Ishikawa (cell line): ENCODE results near the gene NAT8L.

Experiments used
- CREB1 ChIP-seq: IDR thresholded peaks from 2 replicates; pipeline ENCODE4 v1.6.1; 2012; ENCODE audit warnings: low read depth
- EP300 ChIP-seq: IDR thresholded peaks from 2 replicates; pipeline ENCODE4 v1.6.1; 2012; ENCODE audit warnings: borderline replicate concordance
- FOXM1 ChIP-seq: IDR thresholded peaks from 2 replicates; pipeline ENCODE4 v1.6.1; 2012; ENCODE audit warnings: low read depth, borderline replicate concordance
- RAD21 ChIP-seq: IDR thresholded peaks from 2 replicates; pipeline ENCODE4 v1.6.1; 2012; ENCODE audit warnings: low read depth
- TAF1 ChIP-seq: IDR thresholded peaks from 2 replicates; pipeline ENCODE4 v1.6.1; 2012; ENCODE audit warnings: low read depth, mild to moderate bottlenecking
- TF ChIP-seq, protein P1 (sequence below): IDR thresholded peaks from 2 replicates; pipeline ENCODE4 v1.6.1; 2012

DNA sequence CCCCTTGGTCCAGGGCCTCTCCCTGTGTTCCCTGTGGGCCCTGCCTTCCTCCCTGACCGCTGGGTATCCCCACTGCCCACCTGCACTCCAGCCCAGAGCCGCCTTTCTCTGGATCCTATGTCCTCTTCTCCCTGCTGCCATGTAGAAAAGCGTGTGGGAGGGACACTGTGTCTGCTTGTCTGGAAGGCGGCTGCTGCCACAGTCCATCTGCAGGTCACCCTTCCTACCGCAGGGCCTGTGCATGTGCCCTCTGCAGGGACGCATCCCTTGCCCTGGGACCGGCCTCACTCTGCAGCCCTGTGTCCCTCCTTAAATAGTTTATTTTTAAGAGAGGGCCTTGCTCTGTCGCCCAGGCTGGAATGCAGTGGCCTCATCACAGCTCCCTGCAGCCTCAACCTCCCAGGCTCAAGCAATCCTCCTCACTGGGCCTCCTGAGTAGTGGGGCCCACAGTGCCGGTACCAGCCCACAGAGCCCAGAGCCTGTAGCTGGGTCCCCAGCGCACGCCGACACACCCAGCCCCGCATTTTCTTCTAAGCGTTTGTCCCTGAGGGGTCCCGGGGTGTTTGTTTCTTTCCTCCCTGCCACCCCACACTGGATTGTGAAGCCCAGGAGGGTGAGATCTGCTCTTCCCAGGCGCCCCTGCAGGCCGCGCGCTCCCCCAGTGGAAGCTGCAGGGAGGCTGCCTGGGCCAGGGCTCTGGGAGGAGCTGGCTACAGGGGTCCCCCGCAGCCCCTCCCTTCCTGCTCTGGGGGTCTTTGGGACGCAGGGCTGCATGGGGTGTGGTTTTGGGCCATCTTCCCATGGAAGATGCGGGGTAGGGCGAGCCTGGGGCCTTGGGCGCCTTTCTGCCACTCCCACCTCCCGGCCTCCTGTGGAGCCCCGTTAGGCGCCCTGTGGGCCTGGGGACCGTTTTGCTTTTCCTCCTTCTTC, 12.8 kb upstream of the NAT8L start:
- TF ChIP-seq, protein P1, sequence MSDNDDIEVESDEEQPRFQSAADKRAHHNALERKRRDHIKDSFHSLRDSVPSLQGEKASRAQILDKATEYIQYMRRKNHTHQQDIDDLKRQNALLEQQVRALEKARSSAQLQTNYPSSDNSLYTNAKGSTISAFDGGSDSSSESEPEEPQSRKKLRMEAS = no peak
- TF ChIP-seq FOXM1 = no peak
- no peak for TF ChIP-seq TAF1
- no peak for TF ChIP-seq RAD21
- no peak for TF ChIP-seq EP300
- TF ChIP-seq CREB1 = no peak
